ENCODE measurements around the gene PARVB.

The PARVB gene

GRCh38 chr22:44203203-44203602, 179.1 kb downstream of the PARVB start:
- no peaks in the 10 kb centered on the region for H3K9me3 ChIP-seq (ENCODE audit: control insufficient read depth, low read length)
- H3K27me3 ChIP-seq (ENCODE audit: control insufficient read depth, insufficient read depth, low read length, poor library complexity, severe bottlenecking), result no peaks in the 10 kb centered on the region
- no peaks in the 10 kb centered on the region for H3K36me3 ChIP-seq (ENCODE audit: control insufficient read depth, insufficient read depth, low read length)
- no peak overlapping the region for H3K27ac ChIP-seq (ENCODE audit: insufficient read depth, low read depth, low read length, poor library complexity, severe bottlenecking)
- 93 to 94% methylated on average over 6 of the region's 6 CpGs for WGBS, 2 experiments
- H3K4me1 ChIP-seq (ENCODE audit: control insufficient read depth, insufficient read depth, low read length), result no peaks in the 10 kb centered on the region
- no peak overlapping the region for H3K4me3 ChIP-seq (ENCODE audit: insufficient read depth, low read depth, low read length)

GRCh38 chr22:44204739-44205515, 180.8 kb downstream of the PARVB start:
- no peak overlapping the region for H3K4me3 ChIP-seq (ENCODE audit: insufficient read depth, low read depth, low read length)
- no peak overlapping the region for H3K27ac ChIP-seq (ENCODE audit: insufficient read depth, low read depth, low read length, poor library complexity, severe bottlenecking)
- no peaks in the 10 kb centered on the region for H3K36me3 ChIP-seq (ENCODE audit: control insufficient read depth, insufficient read depth, low read length)
- WGBS, 2 experiments, result 91 to 93% methylated on average over 16 of the region's 16 CpGs
- no peaks in the 10 kb centered on the region for H3K4me1 ChIP-seq (ENCODE audit: control insufficient read depth, insufficient read depth, low read length)
- H3K9me3 ChIP-seq (ENCODE audit: control insufficient read depth, low read length), result no peaks in the 10 kb centered on the region
- no peaks in the 10 kb centered on the region for H3K27me3 ChIP-seq (ENCODE audit: control insufficient read depth, insufficient read depth, low read length, poor library complexity, severe bottlenecking)

- WGBS, 2 experiments, result 95 to 96% methylated on average over 16 of the region's 16 CpGs
- Histone ChIP-seq H3K9me3 (ENCODE audit: control insufficient read depth, low read length) (no peaks in the 10 kb centered on the region), H3K27me3 (ENCODE audit: control insufficient read depth, insufficient read depth, low read length, poor library complexity, severe bottlenecking) (no peaks in the 10 kb centered on the region), H3K4me3 (ENCODE audit: insufficient read depth, low read depth, low read length) (no peak overlapping the region), H3K4me1 (ENCODE audit: control insufficient read depth, insufficient read depth, low read length) (no peaks in the 10 kb centered on the region), H3K27ac (ENCODE audit: insufficient read depth, low read depth, low read length, poor library complexity, severe bottlenecking) (no peak overlapping the region), H3K36me3 (ENCODE audit: control insufficient read depth, insufficient read depth, low read length) (no peaks in the 10 kb centered on the region)
Observed at GRCh38 chr22:44205516-44206329, 181.6 kb downstream of the PARVB start.

GRCh38 chr22:44206330-44206645, 182.2 kb downstream of the PARVB start:
- H3K27ac ChIP-seq (ENCODE audit: insufficient read depth, low read depth, low read length, poor library complexity, severe bottlenecking), result no peak overlapping the region
- 87 to 94% methylated on average over 9 of the region's 9 CpGs for WGBS, 2 experiments
- no peak overlapping the region for H3K4me3 ChIP-seq (ENCODE audit: insufficient read depth, low read depth, low read length)
- no peaks in the 10 kb centered on the region for H3K36me3 ChIP-seq (ENCODE audit: control insufficient read depth, insufficient read depth, low read length)
- no peaks in the 10 kb centered on the region for H3K27me3 ChIP-seq (ENCODE audit: control insufficient read depth, insufficient read depth, low read length, poor library complexity, severe bottlenecking)
- H3K9me3 ChIP-seq (ENCODE audit: control insufficient read depth, low read length), result no peaks in the 10 kb centered on the region
- no peaks in the 10 kb centered on the region for H3K4me1 ChIP-seq (ENCODE audit: control insufficient read depth, insufficient read depth, low read length)

GRCh38 chr22:44206696-44207095, 182.6 kb downstream of the PARVB start:
- H3K36me3 ChIP-seq (ENCODE audit: control insufficient read depth, insufficient read depth, low read length), result no peaks in the 10 kb centered on the region
- H3K27ac ChIP-seq (ENCODE audit: insufficient read depth, low read depth, low read length, poor library complexity, severe bottlenecking), result no peak overlapping the region
- no peak overlapping the region for H3K4me3 ChIP-seq (ENCODE audit: insufficient read depth, low read depth, low read length)
- H3K9me3 ChIP-seq (ENCODE audit: control insufficient read depth, low read length), result no peaks in the 10 kb centered on the region
- H3K27me3 ChIP-seq (ENCODE audit: control insufficient read depth, insufficient read depth, low read length, poor library complexity, severe bottlenecking), result no peaks in the 10 kb centered on the region
- WGBS, 2 experiments, result 89% methylated on average over 8 of the region's 8 CpGs
- no peaks in the 10 kb centered on the region for H3K4me1 ChIP-seq (ENCODE audit: control insufficient read depth, insufficient read depth, low read length)

GRCh38 chr22:44207173-44207980, 183.3 kb downstream of the PARVB start:
- WGBS, 2 experiments, result 82% methylated on average over 15 to 16 of the region's 16 CpGs
- H3K36me3 ChIP-seq (ENCODE audit: control insufficient read depth, insufficient read depth, low read length), result no peaks in the 10 kb centered on the region
- no peak overlapping the region for H3K4me3 ChIP-seq (ENCODE audit: insufficient read depth, low read depth, low read length)
- no peaks in the 10 kb centered on the region for H3K9me3 ChIP-seq (ENCODE audit: control insufficient read depth, low read length)
- no peaks in the 10 kb centered on the region for H3K27me3 ChIP-seq (ENCODE audit: control insufficient read depth, insufficient read depth, low read length, poor library complexity, severe bottlenecking)
- no peaks in the 10 kb centered on the region for H3K4me1 ChIP-seq (ENCODE audit: control insufficient read depth, insufficient read depth, low read length)
- no peak overlapping the region for H3K27ac ChIP-seq (ENCODE audit: insufficient read depth, low read depth, low read length, poor library complexity, severe bottlenecking)

GRCh38 chr22:44207981-44208317, 183.8 kb downstream of the PARVB start:
- no peaks in the 10 kb centered on the region for H3K9me3 ChIP-seq (ENCODE audit: control insufficient read depth, low read length)
- 87% methylated on average over 3 to 4 of the region's 4 CpGs for WGBS, 2 experiments

GRCh38 chr22:44209343-44209742, 185.2 kb downstream of the PARVB start:
- Histone ChIP-seq H3K27ac (ENCODE audit: insufficient read depth, low read depth, low read length, poor library complexity, severe bottlenecking) (no peak overlapping the region), H3K27me3 (ENCODE audit: control insufficient read depth, insufficient read depth, low read length, poor library complexity, severe bottlenecking) (no peaks in the 10 kb centered on the region), H3K4me1 (ENCODE audit: control insufficient read depth, insufficient read depth, low read length) (no peaks in the 10 kb centered on the region), H3K36me3 (ENCODE audit: control insufficient read depth, insufficient read depth, low read length) (no peaks in the 10 kb centered on the region), H3K9me3 (ENCODE audit: control insufficient read depth, low read length) (no peaks in the 10 kb centered on the region), H3K4me3 (ENCODE audit: insufficient read depth, low read depth, low read length) (no peak overlapping the region)
- 81 to 93% methylated on average over 2 of the region's 3 CpGs for WGBS, 2 experiments

More at GRCh38 chr22:44207981-44208317, 183.8 kb downstream of the PARVB start:
- Histone ChIP-seq H3K27me3 (ENCODE audit: control insufficient read depth, insufficient read depth, low read length, poor library complexity, severe bottlenecking) (no peaks in the 10 kb centered on the region), H3K4me3 (ENCODE audit: insufficient read depth, low read depth, low read length) (no peak overlapping the region), H3K27ac (ENCODE audit: insufficient read depth, low read depth, low read length, poor library complexity, severe bottlenecking) (no peak overlapping the region), H3K36me3 (ENCODE audit: control insufficient read depth, insufficient read depth, low read length) (no peaks in the 10 kb centered on the region), H3K4me1 (ENCODE audit: control insufficient read depth, insufficient read depth, low read length) (no peaks in the 10 kb centered on the region)

- Histone ChIP-seq H3K4me1 (ENCODE audit: control insufficient read depth, insufficient read depth, low read length) (no peaks in the 10 kb centered on the region), H3K4me3 (ENCODE audit: insufficient read depth, low read depth, low read length) (no peak overlapping the region), H3K27me3 (ENCODE audit: control insufficient read depth, insufficient read depth, low read length, poor library complexity, severe bottlenecking) (no peaks in the 10 kb centered on the region), H3K9me3 (ENCODE audit: control insufficient read depth, low read length) (no peaks in the 10 kb centered on the region), H3K36me3 (ENCODE audit: control insufficient read depth, insufficient read depth, low read length) (no peaks in the 10 kb centered on the region), H3K27ac (ENCODE audit: insufficient read depth, low read depth, low read length, poor library complexity, severe bottlenecking) (no peak overlapping the region)
- 90% methylated on average over 2 of the region's 4 CpGs for WGBS, 2 experiments
Observed at GRCh38 chr22:44210722-44211121, 186.6 kb downstream of the PARVB start.
